GOT3 (cell line): ENCODE measurements around the gene NR1I2.

Source experiments
- DNase-seq: peaks from one replicate; lab custom pipeline; 2025; ENCODE audit warnings: mixed read lengths; lab: John Stamatoyannopoulos, UW

The NR1I2 gene

GRCh38 chr3:119779731-119780383 is 2.0 kb upstream of the NR1I2 start:
- no peak for DNase-seq

- no peak for DNase-seq
Observed at GRCh38 chr3:119782460-119782859, 559 bp downstream of the NR1I2 start.

GRCh38 chr3:119783255-119783654 is 1.4 kb downstream of the NR1I2 start:
- DNase-seq = no peak

- no peak for DNase-seq
Observed at GRCh38 chr3:119783883-119784282, 2.0 kb downstream of the NR1I2 start.

- no peak for DNase-seq
Observed at GRCh38 chr3:119786409-119786808, 4.5 kb downstream of the NR1I2 start.

GRCh38 chr3:119790369-119790768 is 8.5 kb downstream of the NR1I2 start:
- DNase-seq = no peak

- no peak for DNase-seq
Observed at GRCh38 chr3:119792270-119792669, 10.4 kb downstream of the NR1I2 start.

GRCh38 chr3:119794401-119794800 is 12.5 kb downstream of the NR1I2 start:
- no peak for DNase-seq

- DNase-seq = no peak
Observed at GRCh38 chr3:119794971-119795612, 13.2 kb downstream of the NR1I2 start.

GRCh38 chr3:119795849-119796248 is 13.9 kb downstream of the NR1I2 start:
- DNase-seq = no peak

- no peak for DNase-seq
Observed at GRCh38 chr3:119796368-119796767, 14.5 kb downstream of the NR1I2 start.

- DNase-seq = no peak
Observed at GRCh38 chr3:119796785-119797184, 14.9 kb downstream of the NR1I2 start.

GRCh38 chr3:119800844-119801243 is 18.9 kb downstream of the NR1I2 start:
- DNase-seq = no peak

- no peak for DNase-seq
Observed at GRCh38 chr3:119808244-119808643, 26.3 kb downstream of the NR1I2 start.

GRCh38 chr3:119808843-119809242 is 26.9 kb downstream of the NR1I2 start:
- DNase-seq = no peak

GRCh38 chr3:119809249-119810017 is 27.5 kb downstream of the NR1I2 start:
- DNase-seq = no peak

- DNase-seq = no peak
Observed at GRCh38 chr3:119810018-119810435, 28.1 kb downstream of the NR1I2 start.

- no peak for DNase-seq
Observed at GRCh38 chr3:119812491-119813058, 30.7 kb downstream of the NR1I2 start.

GRCh38 chr3:119815716-119816115 is 33.8 kb downstream of the NR1I2 start:
- no peak for DNase-seq

- DNase-seq = no peak
Observed at GRCh38 chr3:119817071-119817470, 35.2 kb downstream of the NR1I2 start.

GRCh38 chr3:119817583-119818363 is 35.9 kb downstream of the NR1I2 start:
- no peak for DNase-seq

- DNase-seq = no peak
Observed at GRCh38 chr3:119818937-119819336, 37.0 kb downstream of the NR1I2 start.
